CD4-positive, alpha-beta T cell treated with Interleukin-10 for 1 hour (primary cell): ENCODE measurements around the gene FKBP6.
"Not testable (repeated sequence)": the region's sequence is repeated elsewhere in the genome, so short reads cannot be mapped to it uniquely, and the experiment has no call there.

Experiments used
- DNase-seq: peaks from one replicate; pipeline ENCODE4 v3.0.0-alpha.2; 2020

FKBP6 gene

DNA sequence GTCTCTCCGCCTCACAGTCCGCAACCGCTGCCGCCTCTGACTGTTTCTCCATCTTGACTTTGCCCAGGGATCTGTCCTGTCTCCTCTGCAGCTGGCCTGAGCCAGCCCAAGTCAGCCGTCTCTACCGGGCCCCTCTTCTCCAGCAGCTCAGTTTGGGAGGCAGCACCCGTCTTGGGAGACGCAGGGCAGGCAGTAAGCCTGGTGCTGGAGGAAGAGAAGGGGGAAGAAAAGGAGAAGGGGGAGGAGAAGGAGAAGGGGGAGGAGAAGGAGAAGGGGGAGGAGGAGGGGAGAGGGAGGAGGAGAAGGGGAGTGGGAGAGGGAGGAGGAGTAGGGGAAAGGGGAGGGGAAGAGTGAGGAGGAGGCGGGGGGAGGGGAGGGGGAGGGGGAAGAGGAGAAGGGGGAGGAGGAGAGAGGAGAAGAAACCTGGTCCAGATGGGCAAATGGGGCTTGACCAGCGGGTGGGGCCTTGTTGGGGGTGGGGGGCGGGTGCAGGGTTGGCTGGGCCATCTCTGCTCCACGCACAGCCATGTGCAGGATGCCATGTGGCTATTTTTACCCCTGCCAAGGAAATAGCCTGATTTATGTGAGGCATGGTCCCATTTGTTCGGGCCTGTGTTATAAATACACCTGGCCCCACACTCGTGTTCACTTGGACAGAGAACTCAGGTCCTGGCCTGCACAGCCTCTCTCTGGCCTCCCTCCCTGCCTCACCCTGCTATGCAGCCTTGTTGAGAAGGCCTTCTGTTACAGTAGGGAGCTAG, 69.7 kb downstream of the FKBP6 start:
- DNase-seq = no peak

- DNase-seq = peak; percentile 80
Measured at GRCh38 chr7:73399185-73400050, 71.5 kb downstream of the FKBP6 start.

DNA sequence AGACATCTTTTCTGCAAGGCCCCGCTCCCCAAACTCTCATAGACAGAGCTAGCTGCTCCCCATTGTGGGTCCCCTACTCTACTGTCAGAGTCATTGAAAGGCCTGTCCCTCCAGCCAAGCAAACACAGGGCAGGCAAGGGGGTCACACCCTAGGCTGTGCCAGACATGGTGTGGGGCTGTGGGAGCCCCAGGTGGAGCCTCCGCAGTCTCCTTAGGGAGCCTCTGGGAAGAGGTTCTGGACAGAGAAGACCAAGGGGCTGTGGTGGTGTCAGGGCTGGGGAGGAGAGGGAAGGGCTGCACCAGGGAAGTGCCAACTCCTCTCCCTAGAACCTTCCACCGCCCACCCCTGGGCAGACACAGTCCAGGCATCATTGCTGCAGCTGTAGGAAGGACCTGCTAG, 76.9 kb downstream of the FKBP6 start:
- DNase-seq = not testable (repeated sequence)
